Activated CD8-positive, alpha-beta T cell treated with anti-CD3 and anti-CD28 coated beads, Interleukin-2, amount 10 ng/mL, durations not matched to agents 7 days and 5 days (primary cell): Measurements from ENCODE around the gene MINK1. TPM values are rescaled to one million over a fixed set of nuclear protein-coding genes. Genes with fewer than 3 reads are reported as not detected.

Experiments used
- ATAC-seq: fragments of 150-1000 bp; cut with Tn5 transposase; one replicate; pipeline ENCODE4 v1.10.0; 2021; ENCODE audit warnings: moderate library complexity
- CTCF ChIA-PET: fragments of 350-600 bp; sonication (Branson Sonifier 250); formaldehyde crosslinking; loops from one replicate; lab custom pipeline; 2021; ENCODE audit warnings: antibody characterized with exemption; lab: Charles Lee
- POLR2A ChIA-PET: fragments of 350-600 bp; sonication (Branson Sonifier 250); formaldehyde crosslinking; loops from one replicate; lab custom pipeline; 2021; ENCODE audit warnings: antibody characterized with exemption; lab: Charles Lee
- DNase-seq: peaks from one replicate; pipeline ENCODE4 v3.0.0-alpha.2; 2020
- H3K27ac Mint-ChIP-seq: one replicate; pipeline ENCODE4 v1.8.0; 2021; ENCODE audit warnings: mild to moderate bottlenecking, mixed read lengths
- H3K27me3 Mint-ChIP-seq: one replicate; pipeline ENCODE4 v1.8.0; 2021; ENCODE audit warnings: low read depth, mixed read lengths
- H3K36me3 Mint-ChIP-seq: one replicate; pipeline ENCODE4 v1.8.0; 2021; ENCODE audit warnings: low read depth, mixed read lengths
- H3K4me1 Mint-ChIP-seq: one replicate; pipeline ENCODE4 v1.8.0; 2021; ENCODE audit warnings: low read depth, mixed read lengths
- H3K4me3 Mint-ChIP-seq: one replicate; pipeline ENCODE4 v1.8.0; 2021; ENCODE audit warnings: mild to moderate bottlenecking, mixed read lengths
- H3K9me3 Mint-ChIP-seq: one replicate; pipeline ENCODE4 v1.8.0; 2022; ENCODE audit warnings: mixed read lengths; ENCODE audit not compliant: insufficient read depth
- total RNA-seq, 2 experiments: library from RNA; stranded (reverse); gene quantifications; one replicate each; pipeline ENCODE4 v1.2.3, GENCODE V29; 2021

The MINK1 gene
- total RNA-seq, result 10 to 100 TPM; 68.1 to 73.2 TPM

GRCh38 chr17:4833178-4833940 is at the start of gene MINK1:
Gene MINK1 (plus strand): TSS chr17:4833340. CDS start chr17:4833584, 244 bp downstream.
- ATAC-seq (peak; percentile 96), DNase-seq (peak; percentile 91)
- Mint-ChIP-seq H3K4me3 (peak within 1 kb of the TSS; percentile 90), H3K27me3 (no peaks in the 10 kb centered on the region), H3K27ac (peak within 1 kb of the TSS; percentile 87), H3K9me3 (no peaks in the 10 kb centered on the region), H3K36me3 (peaks cover 10% of the 10 kb centered on the region), H3K4me1 (peaks cover 35% of the 10 kb centered on the region)
- ChIA-PET CTCF (interaction anchor here (1.7 kb wide), 1 partner anchor 43 kb away, joined by 4 read pairs; no protein-coding TSS in a partner anchor), POLR2A (interaction anchor here (0.8 kb wide), 1 partner anchor 114 kb away, joined by 4 read pairs; no protein-coding TSS in a partner anchor)

GRCh38 chr17:4785311-4786105 is 47.6 kb upstream of the MINK1 start:
- POLR2A ChIA-PET, result no interaction called here
- Mint-ChIP-seq H3K4me1 (peaks cover 23% of the 10 kb centered on the region), H3K9me3 (no peaks in the 10 kb centered on the region), H3K4me3 (no peak overlapping the region), H3K27me3 (peaks cover 62% of the 10 kb centered on the region), H3K36me3 (no peaks in the 10 kb centered on the region), H3K27ac (no peak overlapping the region)
- ATAC-seq (no peak), DNase-seq (no peak)
- CTCF ChIA-PET, result interaction anchor here (0.8 kb wide), 1 partner anchor 53 kb away, joined by 3 read pairs; no protein-coding TSS in a partner anchor

GRCh38 chr17:4786106-4786511 is 47.0 kb upstream of the MINK1 start, which contains the start of gene VMO1:
Gene VMO1 (minus strand): TSS chr17:4786364. CDS start chr17:4786352, 12 bp downstream.
- peaks cover 59% of the 10 kb centered on the region for H3K27me3 Mint-ChIP-seq
- DNase-seq (no peak), ATAC-seq (no peak)
- no peak within 1 kb of the TSS for H3K27ac Mint-ChIP-seq
- CTCF ChIA-PET, result interaction anchor here (0.8 to 1.6 kb wide), 3 partner anchors 54 to 95 kb away, joined by 3 to 4 read pairs (median 3); no protein-coding TSS in a partner anchor
- POLR2A ChIA-PET, result interaction anchor here (0.8 kb wide), 1 partner anchor 50 kb away, joined by 3 read pairs; no protein-coding TSS in a partner anchor
- H3K36me3 Mint-ChIP-seq, result no peaks in the 10 kb centered on the region
- H3K9me3 Mint-ChIP-seq, result no peaks in the 10 kb centered on the region
- H3K4me1 Mint-ChIP-seq, result peaks cover 26% of the 10 kb centered on the region
- H3K4me3 Mint-ChIP-seq, result no peak within 1 kb of the TSS

- no peak for ATAC-seq
- H3K4me1 Mint-ChIP-seq, result peaks cover 29% of the 10 kb centered on the region
- H3K9me3 Mint-ChIP-seq, result no peaks in the 10 kb centered on the region
- no peak for DNase-seq
- H3K36me3 Mint-ChIP-seq, result no peaks in the 10 kb centered on the region
- H3K27me3 Mint-ChIP-seq, result peaks cover 59% of the 10 kb centered on the region
- CTCF ChIA-PET, result interaction anchor here (0.8 to 1.6 kb wide), 3 partner anchors 54 to 95 kb away, joined by 3 to 4 read pairs (median 3); no protein-coding TSS in a partner anchor
- no peak overlapping the region for H3K27ac Mint-ChIP-seq
- POLR2A ChIA-PET, result interaction anchor here (0.8 kb wide), 1 partner anchor 50 kb away, joined by 3 read pairs; no protein-coding TSS in a partner anchor
- H3K4me3 Mint-ChIP-seq, result no peak overlapping the region
Observed at GRCh38 chr17:4786516-4786915, 46.6 kb upstream of the MINK1 start.

- Mint-ChIP-seq H3K27me3 (peaks cover 50% of the 10 kb centered on the region), H3K4me3 (no peak overlapping the region)
Observed at GRCh38 chr17:4788159-4788806, 44.9 kb upstream of the MINK1 start.

GRCh38 chr17:4788807-4789700 is 44.1 kb upstream of the MINK1 start, which contains the start of gene GLTPD2:
Gene GLTPD2 (plus strand): TSS chr17:4788964. CDS start chr17:4789012, 48 bp downstream.
- peak within 1 kb of the TSS; percentile 81 for H3K27ac Mint-ChIP-seq
- H3K36me3 Mint-ChIP-seq, result no peaks in the 10 kb centered on the region
- H3K27me3 Mint-ChIP-seq, result peaks cover 47% of the 10 kb centered on the region
- CTCF ChIA-PET, result interaction anchor here (0.6 to 3.3 kb wide), 28 partner anchors 10 to 115 kb away, joined by 3 to 37 read pairs (median 5); partner anchors contain the start of genes ARRB2, C17orf107, CHRNE and MED11
- POLR2A ChIA-PET, result interaction anchor here (0.7 to 2.8 kb wide), 7 partner anchors 17 to 86 kb away, joined by 3 to 12 read pairs (median 4); partner anchors contain the start of genes MED11, PLD2 and TM4SF5
- H3K4me3 Mint-ChIP-seq, result peak within 1 kb of the TSS; percentile 80
- ATAC-seq, result no peak
- no peaks in the 10 kb centered on the region for H3K9me3 Mint-ChIP-seq
- no peak for DNase-seq
- H3K4me1 Mint-ChIP-seq, result peaks cover 29% of the 10 kb centered on the region

More at GRCh38 chr17:4788159-4788806, 44.9 kb upstream of the MINK1 start:
- ChIA-PET POLR2A (interaction anchor here (0.8 to 2.8 kb wide), 2 partner anchors 56 to 85 kb away, joined by 3 to 9 read pairs; partner anchors contain the start of gene MED11), CTCF (interaction anchor here (1.1 to 3.3 kb wide), 4 partner anchors 9 to 100 kb away, joined by 3 to 37 read pairs (median 14); partner anchors contain the start of gene ARRB2)
- Mint-ChIP-seq H3K36me3 (no peaks in the 10 kb centered on the region), H3K27ac (no peak overlapping the region), H3K4me1 (peaks cover 29% of the 10 kb centered on the region), H3K9me3 (no peaks in the 10 kb centered on the region)
- ATAC-seq (no peak), DNase-seq (no peak)

GRCh38 chr17:4789701-4789950 is 43.5 kb upstream of the MINK1 start:
- DNase-seq (no peak), ATAC-seq (no peak)
- Mint-ChIP-seq H3K36me3 (no peaks in the 10 kb centered on the region), H3K4me1 (peaks cover 29% of the 10 kb centered on the region), H3K4me3 (peak overlapping the region; percentile 80), H3K27me3 (peaks cover 43% of the 10 kb centered on the region), H3K27ac (peak overlapping the region; percentile 81), H3K9me3 (no peaks in the 10 kb centered on the region)
- POLR2A ChIA-PET, result interaction anchor here (0.5 to 2.8 kb wide), 9 partner anchors 10 to 129 kb away, joined by 3 to 12 read pairs (median 4); partner anchors contain the start of genes MED11, PLD2 and TM4SF5
- CTCF ChIA-PET, result interaction anchor here (0.6 to 3.3 kb wide), 30 partner anchors 9 to 274 kb away, joined by 3 to 37 read pairs (median 4); partner anchors contain the start of genes ARRB2, C17orf107, CHRNE and MED11

- ChIA-PET POLR2A (interaction anchor here (0.5 to 2.8 kb wide), 12 partner anchors 11 to 130 kb away, joined by 3 to 12 read pairs (median 4); partner anchors contain the start of genes MED11, PLD2 and TM4SF5), CTCF (interaction anchor here (0.6 to 3.3 kb wide), 41 partner anchors 9 to 273 kb away, joined by 3 to 37 read pairs (median 4); partner anchors contain the start of genes ARRB2, C17orf107, CHRNE and MED11)
- ATAC-seq (peak; percentile 95), DNase-seq (peak; percentile 85)
- H3K4me1 Mint-ChIP-seq, result peaks cover 28% of the 10 kb centered on the region
- H3K4me3 Mint-ChIP-seq, result peak overlapping the region; percentile 80
- peak overlapping the region; percentile 93 for H3K27ac Mint-ChIP-seq
- no peaks in the 10 kb centered on the region for H3K36me3 Mint-ChIP-seq
- H3K9me3 Mint-ChIP-seq, result no peaks in the 10 kb centered on the region
- H3K27me3 Mint-ChIP-seq, result peaks cover 39% of the 10 kb centered on the region
Observed at GRCh38 chr17:4789951-4790704, 43.0 kb upstream of the MINK1 start.

GRCh38 chr17:4790705-4791088 is 42.4 kb upstream of the MINK1 start:
- ChIA-PET POLR2A (interaction anchor here (0.8 to 2.8 kb wide), 7 partner anchors 11 to 102 kb away, joined by 3 to 12 read pairs (median 6); partner anchors contain the start of genes MED11, PLD2 and TM4SF5), CTCF (interaction anchor here (0.6 to 3.3 kb wide), 34 partner anchors 8 to 273 kb away, joined by 3 to 37 read pairs (median 4); partner anchors contain the start of genes ARRB2, C17orf107, CHRNE and MED11)
- peaks cover 34% of the 10 kb centered on the region for H3K27me3 Mint-ChIP-seq
- peak overlapping the region; percentile 80 for H3K4me3 Mint-ChIP-seq
- DNase-seq, result no peak
- peak overlapping the region; percentile 93 for H3K27ac Mint-ChIP-seq
- H3K4me1 Mint-ChIP-seq, result peaks cover 26% of the 10 kb centered on the region
- no peaks in the 10 kb centered on the region for H3K9me3 Mint-ChIP-seq
- ATAC-seq, result no peak
- H3K36me3 Mint-ChIP-seq, result no peaks in the 10 kb centered on the region
